Measurements from ENCODE around the gene RALGPS2. TPM values are rescaled to one million over a fixed set of nuclear protein-coding genes. Genes with fewer than 3 reads are reported as not detected.

RALGPS2 gene
- total and polyA plus RNA-seq, 2 of the 13 experiments (the other 11 are each of a cell fraction or from before 2014, with no cell fraction given): 15.6 to 36.0 TPM

- TF ChIP-seq THAP9 (CRISPR knock-in tag; IDR thresholded peaks at IDR 0.05; ENCODE audit: borderline replicate concordance) (no peak), FOXP4 (CRISPR knock-in tag; IDR thresholded peaks at IDR 0.05) (0 out of 2 replicates have a peak, but pooled peaks have one; percentile 19), RORA (CRISPR knock-in tag; IDR thresholded peaks at IDR 0.05) (no peak), ZNF260 (CRISPR knock-in tag; IDR thresholded peaks at IDR 0.05; ENCODE audit: borderline replicate concordance, low read depth) (no peak), ARNTL (CRISPR knock-in tag; IDR thresholded peaks at IDR 0.05) (peak; percentile 27; the same call in 1 of the 2 replicates), MED1 (CRISPR knock-in tag; IDR thresholded peaks at IDR 0.05) (0 out of 2 replicates have a peak, but pooled peaks have one; percentile 43), ZNF891 (CRISPR knock-in tag; IDR thresholded peaks at IDR 0.05) (no peak), ZBTB7A (CRISPR knock-in tag; IDR thresholded peaks at IDR 0.05) (no peak), YEATS4 (CRISPR knock-in tag; IDR thresholded peaks at IDR 0.05; ENCODE audit: borderline replicate concordance) (0 out of 2 replicates have a peak, but pooled peaks have one; percentile 23), ZNF552 (CRISPR knock-in tag; IDR thresholded peaks at IDR 0.05; ENCODE audit: borderline replicate concordance) (no peak), ZNF225 (CRISPR knock-in tag; IDR thresholded peaks at IDR 0.05) (no peak), SNAPC2 (CRISPR knock-in tag; IDR thresholded peaks at IDR 0.05) (no peak), NFIC (IDR thresholded peaks at IDR 0.05; ENCODE audit: low read length) (peak; percentile 58), ZNF207 (IDR thresholded peaks at IDR 0.05; ENCODE audit: borderline replicate concordance) (no peak), IRX3 (CRISPR knock-in tag; IDR thresholded peaks at IDR 0.05; ENCODE audit: borderline replicate concordance, low read depth) (no peak), GLI4 (CRISPR knock-in tag; IDR thresholded peaks at IDR 0.05; ENCODE audit: borderline replicate concordance) (no peak), MAFG (CRISPR knock-in tag; IDR thresholded peaks at IDR 0.05) (no peak), SALL1 (CRISPR knock-in tag; IDR thresholded peaks at IDR 0.05) (peak; percentile 63; the same call in 1 of the 2 replicates), THAP11 (CRISPR knock-in tag; IDR thresholded peaks at IDR 0.05) (0 out of 2 replicates have a peak, but pooled peaks have one; percentile 3), KAT2B (IDR thresholded peaks at IDR 0.05; ENCODE audit: borderline replicate concordance, low read depth, low read length) (no peak), CREM (IDR thresholded peaks at IDR 0.05) (no peak), CREM (CRISPR knock-in tag; IDR thresholded peaks at IDR 0.05) (no peak), PHF8 (CRISPR knock-in tag; IDR thresholded peaks at IDR 0.05) (no peak), NAIF1 (CRISPR knock-in tag; IDR thresholded peaks at IDR 0.05; ENCODE audit: borderline replicate concordance) (no peak), GFI1 (CRISPR knock-in tag; IDR thresholded peaks at IDR 0.05; ENCODE audit: borderline replicate concordance) (no peak)
Observed at GRCh38 chr1:178918955-178919354, 193.9 kb downstream of the RALGPS2 start (continued).

Data from HepG2 (cell line).